ENCODE results near the gene KRTAP5-5. TPM values are rescaled to one million over a fixed set of nuclear protein-coding genes. Genes with fewer than 3 reads are reported as not detected.

The KRTAP5-5 gene
- total and polyA plus RNA-seq, 2 donors (not counting 1 experiment from before 2014, with no cell fraction given) = not detected

- ATAC-seq (ENCODE audit: low read depth) (no peak), DNase-seq (no peak)
- H3K79me2 ChIP-seq (ENCODE audit: control insufficient read depth, insufficient read depth, low read length) = no peaks in the 10 kb centered on the region
- ChIA-PET CTCF (interaction anchor here (1.2 to 4.5 kb wide), 15 partner anchors 23 to 503 kb away, joined by 3 to 135 read pairs (median 7); partner anchors contain the start of gene SYT8), POLR2A (no interaction called here)
- H3K9ac ChIP-seq (ENCODE audit: low read length) = no peak overlapping the region
- H3K4me3 ChIP-seq (ENCODE audit: control extremely low read depth in 1 of 5, extremely low read depth in 1 of 5, insufficient read depth in 1 of 5, low read depth in 2 of 5, low read length in 4 of 5) = no peak overlapping the region
- TF ChIP-seq EZH2 (IDR thresholded peaks at IDR 0.05; ENCODE audit: borderline replicate concordance, insufficient read depth, low read depth, low read length, poor library complexity, severe bottlenecking) (no peak), CTCF (IDR thresholded peaks at IDR 0.05) (no peak)
- Mint-ChIP-seq H3K4me1 (no peaks in the 10 kb centered on the region), H3K27ac (no peak overlapping the region), H3K4me3 (no peak overlapping the region), H3K9me3 (ENCODE audit: insufficient read depth) (no peaks in the 10 kb centered on the region), H3K27me3 (peaks cover 41% of the 10 kb centered on the region)
- 87% methylated on average over 10 of the region's 14 CpGs for WGBS (ENCODE audit: insufficient coverage)
- no peaks in the 10 kb centered on the region for H3K9me3 ChIP-seq (ENCODE audit: control extremely low read depth in 1 of 3, control insufficient read depth in 2 of 3, insufficient read depth in 1 of 3, low read length in 2 of 3)
- H4K20me1 ChIP-seq (ENCODE audit: control insufficient read depth, insufficient read depth, low read length, poor library complexity, severe bottlenecking) = no peaks in the 10 kb centered on the region
- intact Hi-C loops (cut with micrococcal nuclease) = loop anchor here (5.0 kb wide), 1 partner anchor 39 kb away; no protein-coding TSS in a partner anchor
- H3K27ac ChIP-seq (ENCODE audit: low read length in 2 of 2) = no peak overlapping the region
- peaks cover 0 to 6% of the 10 kb centered on the region in 2 donors for H3K4me1 ChIP-seq (ENCODE audit: control insufficient read depth in 2 of 2, insufficient read depth in 2 of 2, low read length in 2 of 2)
- H2AFZ ChIP-seq (ENCODE audit: insufficient read depth, low read depth, low read length, poor library complexity, severe bottlenecking) = no peak overlapping the region
- H3K4me2 ChIP-seq (replicated peaks; ENCODE audit: low read depth, low read length, poor library complexity, severe bottlenecking) = no peak overlapping the region
- no peaks in the 10 kb centered on the region for H3K36me3 ChIP-seq (replicated peaks in 1 of 2; ENCODE audit: control extremely low read depth in 1 of 2, control insufficient read depth in 1 of 2, extremely low read depth in 1 of 2, insufficient read depth in 2 of 2, low read length in 1 of 2)
- H3K27me3 ChIP-seq (replicated peaks in 1 of 4; ENCODE audit: control extremely low read depth in 1 of 4, control insufficient read depth in 3 of 4, insufficient read depth in 4 of 4, low read length in 3 of 4) = peaks cover 0 to 22% (median 4%) of the 10 kb centered on the region in 4 experiments
Observed at GRCh38 chr11:1653541-1654387, 24.2 kb downstream of the KRTAP5-5 start.

Data from B cell (primary cell).